Ovary (tissue), 3 donors: ENCODE results near the gene NPAS2.

Experiments used
- CTCF ChIP-seq, 3 donors: fragments of 450-650 bp in 2 of 3; fragments of 200-600 bp in 1 of 3; IDR thresholded peaks; one replicate each; pipeline versions ENCODE4 v1.5.1 to v1.8.0; 2016 to 2022; ENCODE audit warnings: antibody characterized with exemption in 3 of 3, mild to moderate bottlenecking in 1 of 3
- POLR2A ChIP-seq: fragments of 450-650 bp; IDR thresholded peaks from one replicate; pipeline ENCODE4 v1.6.1; 2017; ENCODE audit warnings: antibody characterized with exemption, mild to moderate bottlenecking, moderate library complexity
- donor health status: DM: no; HTN: no; CAD: no.

- TF ChIP-seq CTCF (IDR thresholded peaks at IDR 0.05): no peak
- no peak for TF ChIP-seq POLR2A
Observed at GRCh38 chr2:100818003-100818605, 1.8 kb upstream of the NPAS2 start.
